Measurements from ENCODE around the gene PABPN1. TPM values are rescaled to one million over a fixed set of nuclear protein-coding genes. Genes with fewer than 3 reads are reported as not detected.
A peak's percentile ranks its signal among the peaks of the same experiment; 100 is the strongest.

PABPN1 gene
- total and polyA plus RNA-seq, 2 of the 13 experiments (the other 11 are each of a cell fraction or from before 2014, with no cell fraction given), result 233 to 524 TPM

- TF ChIP-seq HOXA9 (CRISPR knock-in tag; IDR thresholded peaks at IDR 0.05; ENCODE audit: borderline replicate concordance) (no peak), RBM22 (optimal IDR thresholded peaks at IDR 0.05; ENCODE audit: low read length) (peak; percentile 13), ZNF329 (CRISPR knock-in tag; IDR thresholded peaks at IDR 0.05; ENCODE audit: low read depth) (0 out of 2 replicates have a peak, but pooled peaks have one; percentile 27), GMEB2 (CRISPR knock-in tag; IDR thresholded peaks at IDR 0.05; ENCODE audit: low read depth) (no peak), ZNF790 (CRISPR knock-in tag; IDR thresholded peaks at IDR 0.05; ENCODE audit: borderline replicate concordance) (0 out of 2 replicates have a peak, but pooled peaks have one; percentile 47), U2AF2 (IDR thresholded peaks at IDR 0.05; ENCODE audit: low read depth, low read length) (no peak), CEBPG (CRISPR knock-in tag; IDR thresholded peaks at IDR 0.05) (0 out of 2 replicates have a peak, but pooled peaks have one; percentile 26), ARNTL (CRISPR knock-in tag; IDR thresholded peaks at IDR 0.05) (0 out of 2 replicates have a peak, but pooled peaks have one; percentile 18), GFI1 (CRISPR knock-in tag; IDR thresholded peaks at IDR 0.05; ENCODE audit: borderline replicate concordance) (0 out of 2 replicates have a peak, but pooled peaks have one; percentile 32), ZMYM4 (CRISPR knock-in tag; IDR thresholded peaks at IDR 0.05) (peak; percentile 9; the same call in 1 of the 2 replicates), DPF2 (CRISPR knock-in tag; IDR thresholded peaks at IDR 0.05; ENCODE audit: borderline replicate concordance, low read depth) (0 out of 2 replicates have a peak, but pooled peaks have one; percentile 35), ZNF614 (CRISPR knock-in tag; IDR thresholded peaks at IDR 0.05; ENCODE audit: borderline replicate concordance) (no peak; the same call in 1 of the 2 replicates), JUND (CRISPR knock-in tag; IDR thresholded peaks at IDR 0.05) (no peak), SNAI1 (CRISPR knock-in tag; IDR thresholded peaks at IDR 0.05; ENCODE audit: borderline replicate concordance) (peak; percentile 14; the same call in 1 of the 2 replicates), AGO2 (optimal IDR thresholded peaks at IDR 0.05; ENCODE audit: low read depth, low read length) (no peak), NCOR1 (IDR thresholded peaks at IDR 0.05; ENCODE audit: borderline replicate concordance, low read length) (0 out of 2 replicates have a peak, but pooled peaks have one; percentile 7), JUNB (CRISPR knock-in tag; IDR thresholded peaks at IDR 0.05; ENCODE audit: borderline replicate concordance) (no peak), RARG (CRISPR knock-in tag; IDR thresholded peaks at IDR 0.05; ENCODE audit: low read depth) (peak; percentile 83; the same call in 1 of the 2 replicates), NKX3-1 (CRISPR knock-in tag; IDR thresholded peaks at IDR 0.05) (peak; percentile 86; the same call in 1 of the 2 replicates), MTF1 (CRISPR knock-in tag; IDR thresholded peaks at IDR 0.05) (0 out of 2 replicates have a peak, but pooled peaks have one; percentile 31), PCBP2 (optimal IDR thresholded peaks at IDR 0.05; ENCODE audit: low read depth, low read length, poor library complexity, severe bottlenecking) (peak; percentile 76), PBX3 (CRISPR knock-in tag; IDR thresholded peaks at IDR 0.05; ENCODE audit: borderline replicate concordance) (no peak), ZNF557 (CRISPR knock-in tag; IDR thresholded peaks at IDR 0.05) (0 out of 2 replicates have a peak, but pooled peaks have one; percentile 16), ZBTB38 (CRISPR knock-in tag; IDR thresholded peaks at IDR 0.05) (peak; percentile 22; the same call in 1 of the 2 replicates), ZNF17 (CRISPR knock-in tag; IDR thresholded peaks at IDR 0.05) (0 out of 2 replicates have a peak, but pooled peaks have one; percentile 55), RBFOX2 (IDR thresholded peaks at IDR 0.05; ENCODE audit: low read depth, low read length) (0 out of 2 replicates have a peak, but pooled peaks have one; percentile 4), ZNF205 (CRISPR knock-in tag; IDR thresholded peaks at IDR 0.05) (peak; percentile 92), IKZF1 (IDR thresholded peaks at IDR 0.05) (no peak)
Observed at GRCh38 chr14:23322568-23323517, 1.6 kb downstream of the PABPN1 start (continued).
